ENCODE data around the gene HNRNPD. TPM values are rescaled to one million over a fixed set of nuclear protein-coding genes. Genes with fewer than 3 reads are reported as not detected.
"Not testable (repeated sequence)": the region's sequence is repeated elsewhere in the genome, so short reads cannot be mapped to it uniquely, and the experiment has no call there.

Gene HNRNPD
- total RNA-seq, 1 donor from 2014 or later, result 300 TPM

DNA sequence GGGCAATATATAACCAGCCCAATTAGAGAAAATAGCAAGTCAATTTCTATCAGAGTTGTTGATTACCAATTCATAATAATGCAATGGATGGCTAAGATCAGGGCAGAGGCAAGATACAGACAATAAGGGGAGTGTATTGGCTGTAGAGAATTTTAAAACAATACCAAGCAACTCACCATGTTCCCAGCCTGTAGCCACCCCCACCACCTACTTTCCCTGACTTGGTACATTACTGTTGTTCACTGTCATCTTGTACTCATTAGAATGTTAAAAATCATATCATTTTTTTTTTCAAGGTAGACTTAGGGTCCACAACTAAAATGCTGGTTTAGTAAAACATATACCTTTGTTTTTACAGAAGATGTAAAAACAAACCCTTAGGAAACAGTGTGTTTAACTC, 27.7 kb downstream of the HNRNPD start:
- DNase-seq (no peak), ATAC-seq (ENCODE audit: low read depth) (no peak)
- H3K4me1 Mint-ChIP-seq, result peaks cover 4% of the 10 kb centered on the region
- H3K27ac Mint-ChIP-seq, result no peak overlapping the region
- H3K36me3 Mint-ChIP-seq (ENCODE audit: low read depth), result peaks cover 37% of the 10 kb centered on the region
- H3K9me3 Mint-ChIP-seq, result no peaks in the 10 kb centered on the region
- TF ChIP-seq, protein P1, sequence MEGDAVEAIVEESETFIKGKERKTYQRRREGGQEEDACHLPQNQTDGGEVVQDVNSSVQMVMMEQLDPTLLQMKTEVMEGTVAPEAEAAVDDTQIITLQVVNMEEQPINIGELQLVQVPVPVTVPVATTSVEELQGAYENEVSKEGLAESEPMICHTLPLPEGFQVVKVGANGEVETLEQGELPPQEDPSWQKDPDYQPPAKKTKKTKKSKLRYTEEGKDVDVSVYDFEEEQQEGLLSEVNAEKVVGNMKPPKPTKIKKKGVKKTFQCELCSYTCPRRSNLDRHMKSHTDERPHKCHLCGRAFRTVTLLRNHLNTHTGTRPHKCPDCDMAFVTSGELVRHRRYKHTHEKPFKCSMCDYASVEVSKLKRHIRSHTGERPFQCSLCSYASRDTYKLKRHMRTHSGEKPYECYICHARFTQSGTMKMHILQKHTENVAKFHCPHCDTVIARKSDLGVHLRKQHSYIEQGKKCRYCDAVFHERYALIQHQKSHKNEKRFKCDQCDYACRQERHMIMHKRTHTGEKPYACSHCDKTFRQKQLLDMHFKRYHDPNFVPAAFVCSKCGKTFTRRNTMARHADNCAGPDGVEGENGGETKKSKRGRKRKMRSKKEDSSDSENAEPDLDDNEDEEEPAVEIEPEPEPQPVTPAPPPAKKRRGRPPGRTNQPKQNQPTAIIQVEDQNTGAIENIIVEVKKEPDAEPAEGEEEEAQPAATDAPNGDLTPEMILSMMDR (IDR thresholded peaks at IDR 0.05), result no peak
- H3K27me3 Mint-ChIP-seq, result no peaks in the 10 kb centered on the region
- H3K4me3 Mint-ChIP-seq, result no peak overlapping the region
- POLR2A ChIA-PET, result no interaction called here
- CTCF ChIA-PET, result no interaction called here
- intact Hi-C loops (cut with micrococcal nuclease), result no loop called here

GRCh38 chr4:82335043-82335442, 38.7 kb downstream of the HNRNPD start:
- no peak for ATAC-seq (ENCODE audit: low read depth)
- Mint-ChIP-seq H3K27me3 (no peaks in the 10 kb centered on the region), H3K4me1 (no peaks in the 10 kb centered on the region), H3K9me3 (no peaks in the 10 kb centered on the region), H3K36me3 (ENCODE audit: low read depth) (peaks cover 9% of the 10 kb centered on the region), H3K27ac (no peak overlapping the region), H3K4me3 (no peak overlapping the region)
- CTCF ChIA-PET, result no interaction called here
- intact Hi-C loops (cut with micrococcal nuclease), result no loop called here
- TF ChIP-seq, protein P1 (IDR thresholded peaks at IDR 0.05), result no peak
- POLR2A ChIA-PET, result no interaction called here
- DNase-seq, result no peak

DNA sequence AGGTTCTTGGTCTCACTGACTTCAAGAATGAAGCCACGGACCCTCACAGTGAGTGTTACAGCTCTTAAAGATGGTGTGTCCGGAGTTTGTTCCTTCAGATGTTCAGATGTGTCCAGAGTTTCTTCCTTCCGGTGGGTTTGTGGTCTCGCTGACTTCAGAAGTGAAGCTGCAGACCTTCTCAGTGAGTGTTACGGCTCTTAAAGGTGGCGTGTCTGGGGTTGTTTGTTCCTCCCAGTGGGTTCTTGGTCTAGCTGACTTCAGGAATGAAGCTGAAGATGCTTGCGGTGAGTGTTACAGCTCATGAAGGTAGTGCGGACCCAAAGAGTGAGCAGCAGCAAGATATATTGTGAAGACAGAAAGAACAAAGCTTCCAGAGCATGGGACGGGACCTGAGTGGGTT, 40.1 kb downstream of the HNRNPD start:
- H3K27me3 Mint-ChIP-seq, result not testable (repeated sequence)

DNA sequence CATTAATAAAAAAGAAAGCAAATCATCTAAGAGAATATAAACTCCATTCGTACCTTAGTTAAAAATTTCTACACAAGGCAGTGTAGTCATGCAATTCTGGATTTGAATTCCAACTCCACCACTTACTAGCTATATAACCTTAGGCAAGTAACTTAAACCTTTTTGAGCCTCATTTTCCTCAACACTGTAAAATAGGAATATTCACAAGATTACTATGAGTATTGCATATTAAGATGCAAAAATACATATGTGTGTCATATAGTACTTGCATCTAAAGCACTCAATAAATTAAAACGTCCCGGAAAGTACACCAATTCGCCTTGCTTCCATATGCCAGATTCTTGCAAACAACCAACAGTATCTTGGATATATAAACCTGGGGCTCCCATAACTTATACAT, 42.0 kb downstream of the HNRNPD start:
- H3K4me3 Mint-ChIP-seq, result no peak overlapping the region
- peaks cover 2% of the 10 kb centered on the region for H3K36me3 Mint-ChIP-seq (ENCODE audit: low read depth)
- TF ChIP-seq, protein P1 (IDR thresholded peaks at IDR 0.05), result no peak
- H3K27ac Mint-ChIP-seq, result no peak overlapping the region
- DNase-seq (no peak), ATAC-seq (ENCODE audit: low read depth) (no peak)
- CTCF ChIA-PET, result no interaction called here
- intact Hi-C loops (cut with micrococcal nuclease), result no loop called here
- H3K4me1 Mint-ChIP-seq, result no peaks in the 10 kb centered on the region
- no peaks in the 10 kb centered on the region for H3K27me3 Mint-ChIP-seq
- H3K9me3 Mint-ChIP-seq, result peaks cover 2% of the 10 kb centered on the region
- POLR2A ChIA-PET, result no interaction called here

More for the DNA sequence above, 40.1 kb downstream of the HNRNPD start:
- H3K4me3 Mint-ChIP-seq; ATAC-seq (ENCODE audit: low read depth); POLR2A ChIA-PET; DNase-seq; H3K9me3 Mint-ChIP-seq; CTCF ChIA-PET; H3K4me1 Mint-ChIP-seq; H3K27ac Mint-ChIP-seq; H3K36me3 Mint-ChIP-seq (ENCODE audit: low read depth); intact Hi-C loops (cut with micrococcal nuclease): not testable (repeated sequence)

DNA sequence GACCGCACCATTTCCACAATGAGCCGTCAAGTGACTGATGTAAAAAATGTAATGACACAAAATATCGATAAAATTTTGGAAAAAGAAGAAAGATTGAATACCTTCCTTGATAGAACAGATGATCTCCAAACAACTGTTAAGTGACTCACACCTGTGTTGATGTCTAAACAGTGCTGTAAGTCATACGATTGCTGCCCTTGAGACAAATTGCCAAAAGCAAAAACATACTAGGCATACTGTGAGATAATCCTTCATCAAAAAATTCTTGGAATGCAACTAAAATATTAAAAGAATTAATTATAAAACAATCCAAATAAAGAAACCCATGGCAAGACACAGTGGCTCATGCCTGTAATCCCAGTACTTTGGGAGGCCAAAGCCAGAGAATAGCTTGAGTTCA, 53.4 kb downstream of the HNRNPD start:
- Mint-ChIP-seq H3K36me3 (ENCODE audit: low read depth) (peaks cover 6% of the 10 kb centered on the region), H3K27ac (no peak overlapping the region), H3K9me3 (peaks cover 11% of the 10 kb centered on the region), H3K4me3 (no peak overlapping the region), H3K27me3 (peaks cover 7% of the 10 kb centered on the region), H3K4me1 (no peaks in the 10 kb centered on the region)
- ChIA-PET POLR2A (no interaction called here), CTCF (no interaction called here)
- no peak for DNase-seq
- TF ChIP-seq, protein P1 (IDR thresholded peaks at IDR 0.05), result no peak
- no peak for ATAC-seq (ENCODE audit: low read depth)
- intact Hi-C loops (cut with micrococcal nuclease), result no loop called here

DNA sequence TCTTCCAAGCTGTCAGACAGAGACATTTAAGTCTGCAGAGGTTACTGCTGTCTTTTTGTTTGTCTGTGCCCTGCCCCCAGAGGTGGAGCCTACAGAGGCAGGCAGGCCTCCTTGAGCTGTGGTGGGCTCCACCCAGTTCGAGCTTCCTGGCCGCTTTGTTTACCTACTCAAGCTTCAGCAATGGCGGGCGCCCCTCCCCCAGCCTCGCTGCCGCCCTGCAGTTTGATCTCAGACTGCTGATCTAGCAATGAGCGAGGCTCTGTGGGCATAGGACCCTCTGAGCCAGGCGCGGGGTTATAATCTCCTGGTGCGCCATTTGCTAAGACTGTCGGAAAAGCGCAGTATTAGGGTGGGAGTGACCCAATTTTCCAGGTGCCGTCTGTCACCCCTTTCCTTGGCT, 70.7 kb downstream of the HNRNPD start:
- POLR2A ChIA-PET; CTCF ChIA-PET; H3K36me3 Mint-ChIP-seq (ENCODE audit: low read depth): not testable (repeated sequence)

More for the DNA sequence above, 70.7 kb downstream of the HNRNPD start:
- H3K9me3 Mint-ChIP-seq; H3K4me3 Mint-ChIP-seq; H3K27me3 Mint-ChIP-seq; H3K4me1 Mint-ChIP-seq; H3K27ac Mint-ChIP-seq; ATAC-seq (ENCODE audit: low read depth); intact Hi-C loops (cut with micrococcal nuclease); DNase-seq: not testable (repeated sequence)

Other genes with a start within 250 kb of the HNRNPD start
- 432 and 439 TPM in 2 replicates for gene HNRNPDL, start 56.5 kb upstream of the HNRNPD start, total RNA-seq
- 24.6 and 26.0 TPM in 2 replicates for gene ENOPH1, start 56.6 kb upstream of the HNRNPD start, total RNA-seq
- not detected in 2 replicates for gene TMEM150C, start 188.0 kb upstream of the HNRNPD start, total RNA-seq